ENCODE data around the gene TTC23L.
"Not testable (repeated sequence)": the region's sequence is repeated elsewhere in the genome, so short reads cannot be mapped to it uniquely, and the experiment has no call there.

TTC23L gene

GRCh38 chr5:34881246-34881645, 42.3 kb downstream of the TTC23L start:
- no peak for DNase-seq

DNA sequence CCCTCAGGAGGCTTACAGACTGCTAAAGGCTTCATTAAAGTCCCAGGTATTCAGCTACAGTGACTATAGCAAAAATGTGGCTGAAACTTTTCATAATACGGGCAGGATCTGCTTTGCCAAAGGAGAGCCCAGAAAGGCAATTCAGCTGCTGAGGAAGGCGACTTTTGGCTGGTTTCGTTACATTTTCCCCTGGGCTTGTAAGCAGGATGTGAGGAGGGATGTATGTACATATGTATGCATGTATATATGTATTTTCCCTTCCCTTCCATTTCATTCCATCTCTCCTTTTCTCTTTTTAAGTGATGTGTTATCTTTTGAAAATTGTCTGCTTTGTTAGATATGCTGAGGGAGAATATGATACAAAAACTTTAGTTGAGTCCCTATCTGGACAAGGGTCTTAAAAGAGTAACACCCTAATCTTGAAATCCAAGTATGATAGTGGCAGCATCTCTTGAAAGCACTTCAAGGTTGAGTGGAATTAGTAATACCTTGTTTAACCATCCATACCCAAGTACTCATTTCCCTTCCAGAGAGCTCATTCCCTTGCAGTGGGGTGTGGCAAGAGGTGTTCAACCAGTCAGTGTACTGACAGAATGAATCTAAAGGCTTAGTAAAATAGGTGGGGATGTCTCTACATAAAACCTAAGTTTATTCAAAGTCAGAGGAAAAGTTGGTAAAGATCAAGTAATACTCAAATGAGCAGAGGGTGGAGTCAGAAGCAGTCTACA, 47.6 kb downstream of the TTC23L start:
- DNase-seq, result no peak

GRCh38 chr5:34889394-34889793, 50.4 kb downstream of the TTC23L start:
- no peak for DNase-seq

GRCh38 chr5:34891981-34892380, 53.0 kb downstream of the TTC23L start:
- no peak for DNase-seq

DNA sequence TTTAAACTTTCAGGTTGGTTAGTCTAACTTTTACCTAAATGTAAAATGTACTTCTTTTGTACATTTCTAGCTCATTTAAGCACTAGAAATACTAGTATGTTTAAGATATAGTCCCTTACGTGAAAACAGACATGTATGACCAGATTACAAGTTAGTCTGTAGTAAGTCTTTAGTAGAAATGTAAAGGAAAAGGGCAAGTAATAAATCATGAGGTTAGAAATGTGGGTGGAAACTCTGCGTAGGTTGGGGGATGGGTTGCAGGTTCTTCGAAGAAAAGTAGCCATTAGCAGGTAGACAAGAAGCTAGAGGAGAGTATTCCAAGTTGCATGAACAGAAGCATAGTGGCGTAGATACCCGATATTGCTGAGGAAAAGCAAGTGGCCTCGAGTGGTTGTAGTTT, 53.5 kb downstream of the TTC23L start:
- DNase-seq, result no peak

DNA sequence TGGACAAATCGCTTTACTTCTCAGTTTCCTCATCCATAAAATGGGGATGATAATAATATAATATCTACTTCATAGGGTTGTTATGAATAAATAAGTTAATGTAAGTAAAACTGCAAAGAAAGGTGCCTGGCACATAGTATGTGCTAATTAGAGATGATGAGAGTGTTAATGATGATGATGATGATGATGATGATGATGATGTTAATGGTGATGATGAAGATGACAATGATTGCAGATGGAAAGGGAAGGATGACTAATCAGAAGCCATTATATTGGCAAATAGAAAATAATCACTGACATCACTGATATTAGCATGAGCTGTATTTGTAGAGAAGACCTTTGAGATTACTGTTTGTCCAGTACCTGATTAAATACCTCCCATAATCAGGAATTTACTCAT, 55.8 kb downstream of the TTC23L start:
- DNase-seq, result no peak

GRCh38 chr5:34895641-34896419, 56.9 kb downstream of the TTC23L start:
- no peak for DNase-seq

DNA sequence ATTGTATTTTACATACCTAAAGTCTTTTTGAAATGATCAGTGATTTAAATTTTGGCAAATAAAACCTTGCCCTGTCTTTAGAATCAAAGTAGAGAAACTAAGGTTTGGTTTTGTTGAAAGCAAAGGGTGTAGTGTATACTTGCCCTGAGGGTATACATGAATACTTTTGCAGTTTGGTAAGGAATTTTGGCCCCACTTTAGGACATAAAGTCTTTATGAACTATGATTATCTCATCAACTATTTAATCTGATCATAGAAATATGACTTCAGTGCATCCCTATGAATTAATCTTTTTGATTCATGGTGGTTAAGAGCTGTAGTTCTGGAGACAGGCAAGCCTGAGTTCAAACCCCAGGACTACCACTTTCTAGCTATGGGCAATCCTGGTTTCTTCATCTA, 58.7 kb downstream of the TTC23L start:
- DNase-seq, result no peak

DNA sequence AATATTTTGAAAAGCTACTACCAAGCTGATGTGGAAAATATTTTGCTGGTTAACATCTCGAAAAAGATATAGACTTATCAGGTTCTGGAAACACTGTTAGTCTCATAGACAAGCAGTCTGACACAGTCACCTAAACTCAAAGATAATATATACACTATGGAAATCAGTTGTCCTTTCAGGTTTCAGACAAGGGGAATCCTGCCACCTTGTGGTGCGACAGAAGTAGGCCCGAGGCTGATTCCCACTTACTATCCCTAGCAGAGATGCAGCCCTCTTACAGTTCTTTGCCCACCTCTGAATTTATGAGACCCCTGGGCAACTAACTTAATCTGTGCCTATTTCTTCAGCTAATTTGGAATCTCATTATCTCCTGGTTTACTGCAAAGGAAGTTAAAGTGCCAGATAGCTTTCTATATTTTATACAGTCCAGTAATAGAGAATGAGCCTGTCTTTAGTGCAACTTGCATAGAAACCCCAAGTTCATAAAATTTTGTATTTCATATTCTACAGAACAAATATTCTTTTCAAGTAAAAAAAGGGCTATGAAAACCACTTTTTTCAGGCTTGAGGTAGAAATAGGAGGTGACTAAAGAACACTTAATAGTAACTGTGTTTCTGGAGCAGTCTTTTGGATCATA, 59.4 kb downstream of the TTC23L start:
- peak; percentile 62 for DNase-seq

GRCh38 chr5:34899066-34899465, 60.1 kb downstream of the TTC23L start:
- no peak for DNase-seq

DNA sequence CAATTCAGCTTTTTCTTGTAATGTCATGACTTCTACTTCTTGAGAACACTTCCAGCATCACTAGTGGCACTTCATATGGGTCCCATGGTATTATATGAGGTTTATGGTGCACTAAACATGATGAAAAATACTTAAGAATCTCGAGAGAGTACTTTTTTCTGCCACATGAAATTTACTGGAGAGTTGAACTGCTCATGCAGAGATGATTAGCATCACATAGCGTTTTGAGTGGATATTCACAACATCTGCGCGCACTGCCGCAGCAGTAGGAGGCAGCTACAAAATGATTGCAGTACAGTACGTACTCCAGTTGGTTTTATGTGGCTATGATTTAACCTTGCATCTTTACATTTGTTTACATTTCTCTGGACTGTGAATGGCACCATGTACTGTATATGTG, 61.7 kb downstream of the TTC23L start:
- no peak for DNase-seq

DNA sequence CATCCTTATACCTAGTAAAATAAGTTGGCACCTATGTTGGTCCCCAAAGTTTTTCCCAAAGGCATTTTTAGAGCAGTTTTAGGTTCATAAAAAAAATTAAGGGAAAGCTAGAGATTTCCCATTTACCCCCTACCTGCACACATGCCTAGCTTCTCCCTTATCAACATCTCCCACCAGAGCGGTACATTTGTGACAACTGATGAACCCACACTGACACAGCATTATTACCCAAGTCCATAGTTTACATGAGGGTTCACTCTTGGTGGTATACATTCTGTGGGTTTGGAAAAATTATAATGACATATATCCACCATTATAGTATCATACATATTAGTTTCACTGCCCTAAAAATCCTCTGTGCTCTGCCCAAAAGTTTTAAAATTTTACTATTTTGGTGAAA, 64.3 kb downstream of the TTC23L start:
- DNase-seq, result no peak

DNA sequence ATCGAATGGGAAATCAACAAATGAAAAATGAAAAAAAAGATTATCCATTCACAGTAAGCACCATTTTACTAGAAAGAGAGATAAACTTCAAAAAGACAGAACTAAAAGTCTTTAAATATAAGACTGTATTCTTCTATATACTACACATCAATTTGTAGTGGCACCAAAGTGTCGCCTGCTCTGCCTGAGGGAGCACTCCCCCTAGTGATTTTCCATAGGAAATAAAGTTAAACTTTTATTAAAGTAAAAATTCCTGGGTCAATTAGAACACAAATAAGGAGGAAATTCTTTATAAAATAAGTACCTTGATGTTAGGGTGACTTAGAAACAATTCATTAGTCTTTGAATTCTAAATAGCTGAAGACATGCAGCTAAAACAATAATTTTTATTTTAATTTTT, 66.6 kb downstream of the TTC23L start:
- DNase-seq, result no peak

DNA sequence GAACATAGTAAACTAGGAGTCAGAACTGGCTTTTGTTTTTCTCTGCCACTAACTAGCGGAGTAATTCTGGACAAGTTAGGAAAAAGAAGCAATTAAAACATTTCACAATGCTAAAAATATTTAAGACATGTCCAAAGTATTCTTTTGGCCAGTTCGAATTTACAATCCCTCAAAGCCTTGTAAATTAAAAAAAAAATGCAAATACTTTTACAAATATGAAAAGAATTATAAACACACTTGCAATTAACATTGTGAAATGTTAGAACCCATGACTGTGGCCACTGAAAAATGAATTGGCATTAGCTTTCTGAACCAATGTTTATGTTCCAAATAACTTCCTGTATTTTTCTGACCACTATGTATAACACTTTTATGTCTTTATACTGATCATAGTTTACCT, 74.1 kb downstream of the TTC23L start:
- no peak for DNase-seq

GRCh38 chr5:34914671-34915138, 75.7 kb downstream of the TTC23L start:
- no peak for DNase-seq

DNA sequence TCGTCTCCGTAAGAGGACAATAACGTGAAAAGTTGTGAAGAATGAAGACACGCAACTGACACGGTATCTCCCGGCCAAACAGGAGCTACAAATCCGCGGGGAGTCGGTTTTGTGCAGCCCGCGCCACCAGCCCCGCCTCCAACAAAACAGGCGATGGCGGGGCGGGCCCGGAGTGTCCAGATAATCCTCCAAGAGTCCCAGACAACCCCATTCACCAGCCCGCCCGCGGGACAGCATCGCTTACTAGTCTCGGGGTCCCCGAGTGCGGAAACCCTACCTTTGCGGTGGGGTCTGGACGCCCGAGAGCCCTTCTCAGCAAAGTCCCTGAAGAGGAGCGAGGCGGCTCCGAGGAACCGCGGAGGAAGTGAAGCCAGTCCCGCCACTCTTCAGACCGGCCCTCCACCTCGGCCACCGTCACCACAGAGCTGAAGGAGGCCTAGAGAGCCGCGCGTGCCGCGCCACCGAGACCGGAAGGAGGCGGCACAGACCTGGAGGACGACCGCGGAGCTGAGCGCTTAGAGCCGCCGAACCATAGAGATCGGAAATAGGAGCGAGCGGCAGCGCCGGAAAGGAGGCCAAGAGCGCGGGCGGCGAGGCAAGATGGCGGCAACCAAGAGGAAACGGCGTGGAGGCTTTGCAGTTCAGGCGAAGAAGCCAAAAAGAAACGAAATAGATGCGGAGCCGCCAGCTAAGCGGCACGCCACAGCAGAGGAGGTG, 76.3 kb downstream of the TTC23L start, which contains the start of the genes BRIX1 and RAD1:
Gene BRIX1 (plus strand): TSS at position 573 of the 717 bp plus-strand sequence. CDS start 28 bp downstream, at position 601.
Gene RAD1 (minus strand): TSS at position 366 of the 717 bp plus-strand sequence. CDS start 612 bp downstream, outside the sequence.
- DNase-seq, result peak; percentile 97

GRCh38 chr5:34915856-34916192, 76.9 kb downstream of the TTC23L start:
- DNase-seq, result peak; percentile 37

- no peak for DNase-seq
Measured at GRCh38 chr5:34916518-34916917, 77.6 kb downstream of the TTC23L start.

DNA sequence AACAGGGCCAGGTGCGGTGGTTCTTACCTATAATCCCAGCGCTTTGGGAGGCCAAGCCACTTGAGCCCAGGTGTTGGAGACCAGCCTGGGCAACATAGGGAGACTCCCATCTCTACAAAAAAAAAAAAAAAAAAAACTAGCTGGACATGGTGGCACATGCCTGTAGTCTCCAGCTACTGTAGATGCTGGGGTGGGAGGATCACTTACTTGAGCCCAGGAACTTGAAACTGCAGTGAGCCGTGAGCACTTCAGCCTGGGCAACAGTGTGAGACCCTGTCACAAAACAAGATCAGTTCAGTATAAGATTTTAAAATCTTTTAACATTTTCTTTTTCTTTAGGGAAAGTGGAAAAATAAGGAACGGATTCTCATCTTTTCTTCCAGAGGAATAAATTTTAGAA, 79.1 kb downstream of the TTC23L start:
- DNase-seq, result no peak

GRCh38 chr5:34919077-34919476, 80.1 kb downstream of the TTC23L start:
- no peak for DNase-seq

DNA sequence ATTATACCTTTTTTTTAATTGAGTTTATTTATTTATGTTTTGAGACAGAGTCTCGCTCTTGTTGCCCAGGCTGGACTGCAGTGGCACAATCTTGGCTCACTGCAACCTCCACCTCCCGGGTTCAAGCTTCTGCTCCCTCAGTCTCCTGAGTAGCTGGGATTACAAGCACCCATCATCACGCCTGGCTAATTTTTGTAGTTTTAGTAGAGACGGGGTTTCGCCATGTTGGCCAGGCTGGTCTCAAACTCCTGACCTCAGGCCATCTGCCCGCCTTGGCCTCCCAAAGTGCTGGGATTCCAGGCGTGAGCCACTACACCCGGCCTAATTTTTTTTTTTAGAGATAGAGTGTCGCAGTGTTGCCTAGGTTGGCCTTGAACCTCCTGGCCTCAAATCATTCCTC, 84.3 kb downstream of the TTC23L start:
- DNase-seq, result not testable (repeated sequence)

DNA sequence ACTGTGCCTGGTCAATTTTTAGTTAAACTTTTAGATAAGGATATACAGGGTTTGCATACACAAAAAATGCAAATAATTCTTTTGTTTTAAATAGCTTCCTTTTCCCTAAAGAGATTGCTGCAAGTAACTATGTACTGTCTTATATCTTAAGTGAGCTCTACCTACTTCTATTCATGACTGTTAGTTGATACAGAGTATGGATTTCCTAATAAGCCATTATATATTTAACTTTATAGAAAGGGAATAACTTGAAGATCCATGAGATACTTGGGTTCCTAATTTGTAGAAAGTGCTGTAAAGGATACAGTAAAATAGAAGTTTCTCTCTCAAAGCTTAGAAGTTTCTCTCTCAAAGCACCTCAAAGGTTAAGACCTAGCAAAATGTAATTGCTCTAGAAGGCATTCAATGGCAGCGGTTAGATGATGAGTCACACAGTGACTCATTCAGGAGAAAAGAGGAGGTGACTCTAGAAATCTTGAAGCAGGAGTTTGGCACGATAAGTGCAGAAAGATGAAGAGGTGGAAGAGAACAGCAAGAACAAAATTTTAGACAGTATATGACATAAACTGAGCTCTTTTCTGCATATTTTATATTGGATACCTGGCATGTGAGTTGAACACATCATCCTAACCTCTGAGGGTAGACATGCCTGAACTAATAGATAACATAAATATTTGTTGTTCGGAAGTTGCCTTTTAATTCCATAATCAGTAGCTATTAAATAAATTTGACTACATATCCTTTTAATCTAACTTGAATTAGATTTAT, 84.9 kb downstream of the TTC23L start:
- no peak for DNase-seq

- DNase-seq, result no peak
Measured at GRCh38 chr5:34924462-34924765, 85.5 kb downstream of the TTC23L start.

All from SHP77 treated with DMSO at 0.1 percent for 48 hours (cell line).